ENCODE results near the gene TRIM16.
"Not testable (repeated sequence)": the region's sequence is repeated elsewhere in the genome, so short reads cannot be mapped to it uniquely, and the experiment has no call there.

The TRIM16 gene

GRCh38 chr17:15615850-15616249 is 68.3 kb downstream of the TRIM16 start:
- not testable (repeated sequence) for DNase-seq (ENCODE audit: low read depth)

- not testable (repeated sequence) for DNase-seq (ENCODE audit: low read depth)
These were observed 71.0 kb downstream of the TRIM16 start for GRCh38 chr17:15613111-15613510.

- DNase-seq (ENCODE audit: low read depth), result not testable (repeated sequence)
These were observed 91.2 kb downstream of the TRIM16 start for GRCh38 chr17:15592960-15593359.

GRCh38 chr17:15591986-15592385 is 92.1 kb downstream of the TRIM16 start:
- not testable (repeated sequence) for DNase-seq (ENCODE audit: low read depth)

- not testable (repeated sequence) for DNase-seq (ENCODE audit: low read depth)
These were observed 93.3 kb downstream of the TRIM16 start for GRCh38 chr17:15590844-15591243.

- not testable (repeated sequence) for DNase-seq (ENCODE audit: low read depth)
These were observed 94.3 kb downstream of the TRIM16 start for GRCh38 chr17:15589544-15590536.

- DNase-seq (ENCODE audit: low read depth), result not testable (repeated sequence)
These were observed 96.1 kb downstream of the TRIM16 start for GRCh38 chr17:15588017-15588416.

GRCh38 chr17:15583313-15583712 is 100.8 kb downstream of the TRIM16 start:
- DNase-seq (ENCODE audit: low read depth), result not testable (repeated sequence)

GRCh38 chr17:15581462-15581861 is 102.6 kb downstream of the TRIM16 start:
- not testable (repeated sequence) for DNase-seq (ENCODE audit: low read depth)
